H1 (cell line): ENCODE data around the gene ZDHHC20. TPM values are rescaled to one million over a fixed set of nuclear protein-coding genes. Genes with fewer than 3 reads are reported as not detected.

Source experiments
- CTCF ChIA-PET: fragments of 300-600 bp; sonication (Branson Sonifier 250); formaldehyde crosslinking; loops from one replicate; lab custom pipeline; 2021; ENCODE audit not compliant: partially characterized antibody; lab: Charles Lee
- POLR2A ChIA-PET: fragments of 300-600 bp; sonication (Branson Sonifier 250); formaldehyde crosslinking; loops from one replicate; lab custom pipeline; 2021; ENCODE audit warnings: inconsistent platforms; ENCODE audit not compliant: partially characterized antibody; lab: Charles Lee
- DNase-seq, 2 experiments: peaks; one replicate each; pipeline versions ENCODE4 v3.0.0 to v3.0.0-alpha.2; 2010 to 2022; ENCODE audit warnings: low spot score in 2 of 2, low read depth in 1 of 2, mixed read lengths in 1 of 2
- FAIRE-seq: peaks from 2 replicates; lab custom pipeline; 2011; peaks lifted over from hg19 to GRCh38; lab: Jason Lieb, UNC
- H2AFZ ChIP-seq: 2 replicates; pipeline ENCODE4 v1.8.1; 2012; ENCODE audit warnings: low read length, inconsistent platforms
- H2AK5ac ChIP-seq: 2 replicates; pipeline ENCODE4 v1.6.1; 2013; ENCODE audit warnings: low read depth, low read length
- H2BK120ac ChIP-seq: replicated peaks from 2 replicates; pipeline ENCODE3; 2013; ENCODE audit warnings: low read depth, low read length, inconsistent platforms
- H2BK12ac ChIP-seq: 2 replicates; pipeline ENCODE4 v1.6.1; 2013; ENCODE audit warnings: low read depth, low read length
- H2BK15ac ChIP-seq: 2 replicates; pipeline ENCODE4 v1.6.1; 2013; ENCODE audit warnings: low read length
- H2BK20ac ChIP-seq: 2 replicates; pipeline ENCODE4 v1.6.1; 2013; ENCODE audit warnings: low read length
- H2BK5ac ChIP-seq: 2 replicates; pipeline ENCODE4 v1.6.1; 2013; ENCODE audit warnings: low read depth, low read length
- H3K14ac ChIP-seq: 2 replicates; pipeline ENCODE4 v1.6.1; 2013; ENCODE audit warnings: inconsistent platforms; ENCODE audit not compliant: insufficient read length
- H3K18ac ChIP-seq: 2 replicates; pipeline ENCODE4 v1.6.1; 2013; ENCODE audit warnings: low read length; ENCODE audit errors: extremely low read depth
- H3K23ac ChIP-seq: 2 replicates; pipeline ENCODE4 v1.6.1; 2013; ENCODE audit warnings: inconsistent platforms; ENCODE audit not compliant: insufficient read length
- H3K23me2 ChIP-seq: 2 replicates; pipeline ENCODE4 v1.6.1; 2013; ENCODE audit warnings: low read depth, low read length
- H3K27ac ChIP-seq: 2 replicates; pipeline ENCODE4 v1.6.1; 2011; ENCODE audit warnings: low read depth, low read length, inconsistent platforms
- H3K27me3 ChIP-seq, 4 experiments: replicated peaks in 1 of 4; 1 replicate in 1 of 4; 2 replicates in 3 of 4; pipeline versions ENCODE4 v1.6.1 to v1.8.1; 2011 to 2013; ENCODE audit warnings: low read length in 3 of 4, mild to moderate bottlenecking in 3 of 4, inconsistent platforms in 2 of 4, mixed read lengths in 2 of 4, moderate library complexity in 1 of 4; ENCODE audit not compliant: control insufficient read depth in 3 of 4, insufficient read depth in 3 of 4; ENCODE audit errors: extremely low read depth in 1 of 4
- H3K36me3 ChIP-seq, 4 experiments: 2 replicates each; pipeline versions ENCODE4 v1.6.1 to v1.8.1; 2011 to 2013; ENCODE audit warnings: mild to moderate bottlenecking in 4 of 4, low read length in 3 of 4, moderate library complexity in 2 of 4, control low read depth in 1 of 4, inconsistent platforms in 1 of 4; ENCODE audit not compliant: insufficient read depth in 4 of 4, control insufficient read depth in 2 of 4
- H3K4ac ChIP-seq: replicated peaks from 2 replicates; pipeline ENCODE3; 2013; ENCODE audit warnings: low read length, low read depth, mixed read lengths, inconsistent platforms; ENCODE audit not compliant: insufficient read length
- H3K4me1 ChIP-seq, 4 experiments: replicated peaks in 1 of 4; 1 replicate in 1 of 4; 2 replicates in 3 of 4; pipeline versions ENCODE4 v1.6.1 to v1.8.1; 2011 to 2013; ENCODE audit warnings: low read length in 3 of 4, inconsistent platforms in 2 of 4, mixed read lengths in 1 of 4; ENCODE audit not compliant: insufficient read depth in 4 of 4, control insufficient read depth in 3 of 4
- H3K4me2 ChIP-seq, 2 experiments: 2 replicates each; pipeline versions ENCODE4 v1.6.1 to v1.8.1; 2011 to 2013; ENCODE audit warnings: low read depth in 2 of 2, low read length in 2 of 2, control low read depth in 1 of 2, inconsistent platforms in 1 of 2, mild to moderate bottlenecking in 1 of 2; ENCODE audit not compliant: insufficient read depth in 1 of 2
- H3K4me3 ChIP-seq, 4 experiments: fragments of 200-600, 300-600 bp in 1 of 4; sonication (generic), shearing (Covaris generic), sonication (Bioruptor Twin) in 1 of 4; 2 replicates each; pipeline versions ENCODE4 v1.5.1 to v1.8.1; 2011 to 2016; ENCODE audit warnings: low read length in 4 of 4, low read depth in 3 of 4, control low read depth in 2 of 4, inconsistent platforms in 2 of 4, mild to moderate bottlenecking in 2 of 4, mixed read lengths in 1 of 4, moderate library complexity in 1 of 4; ENCODE audit not compliant: insufficient read depth in 2 of 4; ENCODE audit errors: extremely low read depth in 1 of 4
- H3K56ac ChIP-seq: replicated peaks from 2 replicates; pipeline ENCODE3; 2013; ENCODE audit warnings: low read depth, mild to moderate bottlenecking, mixed read lengths, low read length, inconsistent platforms; ENCODE audit not compliant: insufficient read length
- H3K79me1 ChIP-seq: 2 replicates; pipeline ENCODE4 v1.6.1; 2013; ENCODE audit warnings: low read depth, low read length, control low read depth
- H3K79me2 ChIP-seq, 2 experiments: 2 replicates each; pipeline versions ENCODE4 v1.6.1 to v1.8.1; 2012 to 2013; ENCODE audit warnings: low read length in 2 of 2, mild to moderate bottlenecking in 2 of 2, inconsistent platforms in 1 of 2; ENCODE audit not compliant: insufficient read depth in 2 of 2, control insufficient read depth in 1 of 2
- H3K9ac ChIP-seq, 4 experiments: replicated peaks in 1 of 4; 1 replicate in 1 of 4; 2 replicates in 3 of 4; pipeline versions ENCODE4 v1.6.1 to v1.8.1; 2011 to 2013; ENCODE audit warnings: low read depth in 3 of 4, low read length in 3 of 4, control low read depth in 2 of 4, mild to moderate bottlenecking in 2 of 4, moderate library complexity in 2 of 4, inconsistent platforms in 1 of 4; ENCODE audit errors: extremely low read depth in 1 of 4
- H3K9me3 ChIP-seq, 2 experiments: 2 replicates each; pipeline versions ENCODE4 v1.6.1 to v1.8.1; 2012 to 2013; ENCODE audit warnings: mild to moderate bottlenecking in 2 of 2, moderate library complexity in 2 of 2, control low read depth in 1 of 2, inconsistent platforms in 1 of 2, low read depth in 1 of 2, low read length in 1 of 2, mixed read lengths in 1 of 2; ENCODE audit not compliant: insufficient read depth in 2 of 2
- H4K20me1 ChIP-seq, 2 experiments: replicated peaks in 1 of 2; 2 replicates each; pipeline versions ENCODE3 to v1.8.1; 2011 to 2013; ENCODE audit warnings: inconsistent platforms in 2 of 2, low read length in 2 of 2, mild to moderate bottlenecking in 1 of 2; ENCODE audit not compliant: insufficient read depth in 2 of 2, control insufficient read depth in 1 of 2
- H4K5ac ChIP-seq: 2 replicates; pipeline ENCODE4 v1.6.1; 2013; ENCODE audit warnings: low read length, low read depth, mixed read lengths, inconsistent platforms; ENCODE audit not compliant: insufficient read length
- H4K8ac ChIP-seq: 2 replicates; pipeline ENCODE4 v1.8.0; 2013; ENCODE audit warnings: mild to moderate bottlenecking, moderate library complexity, low read length, inconsistent platforms; ENCODE audit not compliant: insufficient read depth; ENCODE audit errors: extremely low read depth
- H4K91ac ChIP-seq: replicated peaks from 2 replicates; pipeline ENCODE3; 2013; ENCODE audit warnings: low read length, mixed read lengths, inconsistent platforms; ENCODE audit not compliant: insufficient read length
- CBX8 ChIP-seq: fragments of 300-800, 300-1000 bp; sonication (generic); IDR thresholded peaks from 2 replicates; pipeline ENCODE4 v1.7.1; 2016; ENCODE audit warnings: low read depth, low read length, borderline replicate concordance
- CHD1 ChIP-seq: IDR thresholded peaks from 2 replicates; pipeline ENCODE4 v1.6.1; 2012; ENCODE audit warnings: low read depth, low read length, improper control_type of control experiment
- CTBP2 ChIP-seq: IDR thresholded peaks from 2 replicates; pipeline ENCODE4 v1.7.0; 2011; ENCODE audit warnings: borderline replicate concordance, mild to moderate bottlenecking, moderate library complexity, mixed read lengths, low read length; ENCODE audit not compliant: insufficient read depth, insufficient read length
- GABPA ChIP-seq: IDR thresholded peaks from 2 replicates; pipeline ENCODE4 v1.6.1; 2011; ENCODE audit warnings: mild to moderate bottlenecking, low read length, moderate library complexity, borderline replicate concordance; ENCODE audit not compliant: insufficient read depth
- HDAC2 ChIP-seq, 2 experiments: fragments of 300-600 bp in 1 of 2; sonication (generic) in 1 of 2; IDR thresholded peaks; 2 replicates each; pipeline ENCODE4 v1.6.1; 2011 to 2012; ENCODE audit warnings: low read depth in 2 of 2, low read length in 2 of 2, mild to moderate bottlenecking in 2 of 2, moderate library complexity in 2 of 2, borderline replicate concordance in 1 of 2, inconsistent platforms in 1 of 2
- KDM5A ChIP-seq: fragments of 200-600 bp; IDR thresholded peaks from 2 replicates; pipeline ENCODE4 v1.7.1; 2012; ENCODE audit warnings: mild to moderate bottlenecking, low read length, inconsistent platforms, mixed read lengths
- NANOG ChIP-seq: IDR thresholded peaks from 2 replicates; pipeline ENCODE4 v1.6.1; 2011; ENCODE audit warnings: low read length, low read depth, mild to moderate bottlenecking, inconsistent platforms; ENCODE audit not compliant: insufficient read depth, poor library complexity, severe bottlenecking
- NRF1 ChIP-seq: IDR thresholded peaks from 2 replicates; pipeline ENCODE4 v1.6.1; 2011; ENCODE audit warnings: mild to moderate bottlenecking, low read depth, low read length, improper control_type of control experiment
- RXRA ChIP-seq: IDR thresholded peaks from 2 replicates; pipeline ENCODE4 v1.6.1; 2011; ENCODE audit warnings: low read depth, mild to moderate bottlenecking, low read length, moderate library complexity; ENCODE audit not compliant: insufficient read depth
- SP4 ChIP-seq: IDR thresholded peaks from 2 replicates; pipeline ENCODE4 v1.6.1; 2012; ENCODE audit warnings: low read length, inconsistent platforms
- TBP ChIP-seq: IDR thresholded peaks from 2 replicates; pipeline ENCODE4 v1.6.1; 2011; ENCODE audit warnings: low read depth, low read length, improper control_type of control experiment
- WGBS, 2 experiments: shearing (Covaris generic) in 1 of 2; methylation state at CpG; one replicate each; pipeline versions ENCODE4 v1.1.6 to v1.1.7; 2013 to 2015; ENCODE audit warnings: low lambda C conversion rate in 2 of 2, mixed read lengths in 2 of 2, inconsistent platforms in 1 of 2, low coverage in 1 of 2, missing lambda C conversion rate in 1 of 2; ENCODE audit not compliant: insufficient replicate concordance in 2 of 2, insufficient coverage in 1 of 2, insufficient read length in 1 of 2; ENCODE audit errors: extremely low coverage in 1 of 2, missing lambda C conversion rate in 1 of 2; 5-methylcytosine and 5-hydroxymethylcytosine counted together
- polyA plus RNA-seq, 7 experiments: library from polyadenylated mRNA; depleted of rRNA in 3 of 7; stranded (reverse) in 5 of 7; unstranded in 2 of 7; fragments of >200 nt in 5 of 7; fragments of 200-250 nt in 2 of 7; gene quantifications; 1 replicate in 5 of 7; 2 replicates in 1 of 7; 4 replicates in 1 of 7; pipeline versions ENCODE4 v1.2.1 to v1.2.3, GENCODE V29; 2011 to 2013; ENCODE audit warnings: missing spikeins in 2 of 7, mixed read lengths in 2 of 7
- total RNA-seq: library from RNA; stranded (reverse); fragmentation: NEBNext Ultra II Directional; extraction: Animal tissue kit (Norgen Biotek cat#: 25700); gene quantifications from 2 replicates; pipeline ENCODE4 v1.2.1, GENCODE V29; 2021
- TF ChIP-seq, protein P1 (sequence below): IDR thresholded peaks from 2 replicates; pipeline ENCODE4 v1.6.1; 2012; ENCODE audit warnings: inconsistent platforms

The ZDHHC20 gene
- total and polyA plus RNA-seq, 2 of the 8 experiments (the other 6 are each of a cell fraction or from before 2014, with no cell fraction given), result 16.4 to 89.0 TPM

DNA sequence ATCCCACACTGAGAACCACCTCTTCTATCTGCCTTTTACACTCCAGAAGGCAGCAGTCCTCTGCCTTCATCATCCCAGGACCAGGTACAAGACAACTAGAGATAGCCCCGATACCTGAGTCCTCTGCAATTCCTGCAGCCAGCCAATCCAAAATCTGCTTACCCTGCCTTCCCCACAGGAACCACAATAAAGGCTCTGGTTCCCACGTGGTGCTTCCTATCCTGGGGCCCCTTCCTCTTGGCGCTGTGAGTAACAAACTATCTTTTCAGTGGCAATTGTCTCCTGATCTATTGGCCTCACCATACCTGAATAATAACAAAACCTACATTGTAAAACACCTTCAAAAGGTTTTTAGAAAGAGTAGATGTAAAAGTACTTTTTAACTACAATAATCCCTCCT, 63.1 kb downstream of the ZDHHC20 start:
- no peaks in the 10 kb centered on the region for H3K79me2 ChIP-seq
- peaks cover 0 to 12% (median 0%) of the 10 kb centered on the region in 4 experiments; a peak in 3 of 8 replicates for H3K36me3 ChIP-seq
- no peak overlapping the region for H4K5ac ChIP-seq
- no peak overlapping the region for H3K23ac ChIP-seq
- no peak overlapping the region for H3K14ac ChIP-seq
- H2BK15ac ChIP-seq, result no peak overlapping the region
- H3K27ac ChIP-seq, result no peak overlapping the region
- no peak overlapping the region for H3K18ac ChIP-seq
- ChIA-PET CTCF (interaction anchor here (0.7 kb wide), 1 partner anchor 16 kb away, joined by 3 read pairs; no protein-coding TSS in a partner anchor), POLR2A (no interaction called here)
- FAIRE-seq, result no peak
- no peaks in the 10 kb centered on the region for H3K9me3 ChIP-seq
- no peak overlapping the region for H2BK5ac ChIP-seq
- no peak overlapping the region for H4K8ac ChIP-seq
- no peak overlapping the region for H2AK5ac ChIP-seq
- H4K91ac ChIP-seq, result no peak overlapping the region
- H3K27me3 ChIP-seq, result no peaks in the 10 kb centered on the region
- H2BK12ac ChIP-seq, result no peak overlapping the region
- no peak overlapping the region for H3K4me2 ChIP-seq
- H3K79me1 ChIP-seq, result no peaks in the 10 kb centered on the region
- H3K9ac ChIP-seq, result no peak overlapping the region
- H3K56ac ChIP-seq, result no peak overlapping the region
- H2BK120ac ChIP-seq, result no peak overlapping the region
- no peak overlapping the region for H2AFZ ChIP-seq
- 81% methylated on average over 3 of the region's 3 CpGs; no CpG with 5 or more reads in 1 of the 2 experiments for WGBS, 2 experiments
- TF ChIP-seq NANOG (no peak), CTBP2 (no peak), CBX8 (no peak), RXRA (no peak), GABPA (no peak), NRF1 (no peak), SP4 (no peak), CHD1 (no peak), KDM5A (no peak), HDAC2 (IDR thresholded peaks at IDR 0.05; ENCODE audit: borderline replicate concordance in 1 of 2, low read depth in 2 of 2, low read length in 2 of 2) (no peak), TBP (no peak)
- TF ChIP-seq, protein P1, sequence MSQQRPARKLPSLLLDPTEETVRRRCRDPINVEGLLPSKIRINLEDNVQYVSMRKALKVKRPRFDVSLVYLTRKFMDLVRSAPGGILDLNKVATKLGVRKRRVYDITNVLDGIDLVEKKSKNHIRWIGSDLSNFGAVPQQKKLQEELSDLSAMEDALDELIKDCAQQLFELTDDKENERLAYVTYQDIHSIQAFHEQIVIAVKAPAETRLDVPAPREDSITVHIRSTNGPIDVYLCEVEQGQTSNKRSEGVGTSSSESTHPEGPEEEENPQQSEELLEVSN, result no peak
- H3K4ac ChIP-seq, result no peak overlapping the region
- DNase-seq, result no peak
- H4K20me1 ChIP-seq, result peaks cover 0 to 2% of the 10 kb centered on the region in 2 experiments
- H3K4me1 ChIP-seq, result no peaks in the 10 kb centered on the region
- H3K23me2 ChIP-seq, result no peaks in the 10 kb centered on the region
- H2BK20ac ChIP-seq, result no peak overlapping the region
- no peak overlapping the region for H3K4me3 ChIP-seq
